Right lobe of liver (tissue), 4 donors: ENCODE data around the gene DIS3L2.

Experiments used
- CTCF ChIP-seq, 4 donors: fragments of 200-600 bp in 3 of 4; fragments of 450-650 bp in 1 of 4; IDR thresholded peaks; one replicate each; pipeline versions ENCODE4 v1.5.1 to v1.8.0; 2016 to 2022; ENCODE audit warnings: antibody characterized with exemption in 4 of 4, mild to moderate bottlenecking in 2 of 4
- POLR2A ChIP-seq: fragments of 450-650 bp; IDR thresholded peaks from one replicate; pipeline ENCODE4 v1.6.1; 2017; ENCODE audit warnings: antibody characterized with exemption, mild to moderate bottlenecking
- donor health status: DM: no; HTN: no; CAD: no.
- donor health status: DM: no; HTN: no; CAD: no.
- donor health status: DM: no; HTN: yes; CAD: no.

GRCh38 chr2:231923010-231923344 is 38.5 kb upstream of the DIS3L2 start:
- no peak for TF ChIP-seq CTCF (IDR thresholded peaks at IDR 0.05)
- no peak for TF ChIP-seq POLR2A
